ENCODE measurements around the gene COL6A1.

GRCh38 chr21:45982092-45982757 is 655 bp downstream of the COL6A1 start:
- TF ChIP-seq CTCF (conservative IDR thresholded peaks at IDR 0.05; ENCODE audit: low read length) (no peak), EZH2phosphoT487 (IDR thresholded peaks at IDR 0.05; ENCODE audit: borderline replicate concordance, low read depth, low read length) (no peak)
